Activated naive CD8-positive, alpha-beta T cell treated with anti-CD3 and anti-CD28 coated beads, Interleukin-2, amount 10 ng/mL, durations not matched to agents 7 days and 5 days (primary cell): ENCODE data around the gene FAF1. TPM values are rescaled to one million over a fixed set of nuclear protein-coding genes. Genes with fewer than 3 reads are reported as not detected.

Experiments used
- ATAC-seq: fragments of 150-1000 bp; cut with Tn5 transposase; one replicate; pipeline ENCODE4 v1.10.0; 2021; ENCODE audit warnings: low read depth, moderate library complexity
- POLR2A ChIA-PET: fragments of 350-600 bp; sonication (Branson Sonifier 250); formaldehyde crosslinking; loops from one replicate; lab custom pipeline; 2021; ENCODE audit warnings: antibody characterized with exemption; lab: Charles Lee
- DNase-seq: peaks from one replicate; pipeline ENCODE4 v3.0.0; 2021
- H3K27ac Mint-ChIP-seq: one replicate; pipeline ENCODE4 v1.8.0; 2022; ENCODE audit warnings: mild to moderate bottlenecking, mixed read lengths
- H3K27me3 Mint-ChIP-seq: one replicate; pipeline ENCODE4 v1.8.0; 2022; ENCODE audit warnings: mild to moderate bottlenecking, moderate library complexity, mixed read lengths
- H3K36me3 Mint-ChIP-seq: one replicate; pipeline ENCODE4 v1.8.0; 2021; ENCODE audit warnings: mild to moderate bottlenecking, mixed read lengths
- H3K4me1 Mint-ChIP-seq: one replicate; pipeline ENCODE4 v1.8.0; 2021; ENCODE audit warnings: mixed read lengths
- H3K4me3 Mint-ChIP-seq: one replicate; pipeline ENCODE4 v1.8.0; 2022; ENCODE audit warnings: mild to moderate bottlenecking, moderate library complexity, mixed read lengths
- H3K9me3 Mint-ChIP-seq: one replicate; pipeline ENCODE4 v1.8.0; 2021; ENCODE audit warnings: mixed read lengths
- total RNA-seq, 2 experiments: library from RNA; stranded (reverse); gene quantifications; one replicate each; pipeline ENCODE4 v1.2.3, GENCODE V29; 2021

The FAF1 gene
- total RNA-seq, 2 experiments from 2014 or later = 70.3 to 75.2 TPM

GRCh38 chr1:50658459-50659076 lies 301.5 kb downstream of the FAF1 start:
- Mint-ChIP-seq H3K27ac (no peak overlapping the region), H3K27me3 (no peaks in the 10 kb centered on the region), H3K4me1 (peaks cover 7% of the 10 kb centered on the region), H3K36me3 (peaks cover 1% of the 10 kb centered on the region), H3K9me3 (no peaks in the 10 kb centered on the region), H3K4me3 (no peak overlapping the region)
- no peak for ATAC-seq
- no peak for DNase-seq
- POLR2A ChIA-PET = no interaction called here

GRCh38 chr1:50656931-50657330 lies 303.1 kb downstream of the FAF1 start:
- Mint-ChIP-seq H3K4me3 (no peak overlapping the region), H3K36me3 (peaks cover 1% of the 10 kb centered on the region), H3K27ac (no peak overlapping the region), H3K4me1 (peaks cover 7% of the 10 kb centered on the region), H3K27me3 (no peaks in the 10 kb centered on the region), H3K9me3 (no peaks in the 10 kb centered on the region)
- ATAC-seq (peak; percentile 47), DNase-seq (no peak)
- POLR2A ChIA-PET = no interaction called here

DNA sequence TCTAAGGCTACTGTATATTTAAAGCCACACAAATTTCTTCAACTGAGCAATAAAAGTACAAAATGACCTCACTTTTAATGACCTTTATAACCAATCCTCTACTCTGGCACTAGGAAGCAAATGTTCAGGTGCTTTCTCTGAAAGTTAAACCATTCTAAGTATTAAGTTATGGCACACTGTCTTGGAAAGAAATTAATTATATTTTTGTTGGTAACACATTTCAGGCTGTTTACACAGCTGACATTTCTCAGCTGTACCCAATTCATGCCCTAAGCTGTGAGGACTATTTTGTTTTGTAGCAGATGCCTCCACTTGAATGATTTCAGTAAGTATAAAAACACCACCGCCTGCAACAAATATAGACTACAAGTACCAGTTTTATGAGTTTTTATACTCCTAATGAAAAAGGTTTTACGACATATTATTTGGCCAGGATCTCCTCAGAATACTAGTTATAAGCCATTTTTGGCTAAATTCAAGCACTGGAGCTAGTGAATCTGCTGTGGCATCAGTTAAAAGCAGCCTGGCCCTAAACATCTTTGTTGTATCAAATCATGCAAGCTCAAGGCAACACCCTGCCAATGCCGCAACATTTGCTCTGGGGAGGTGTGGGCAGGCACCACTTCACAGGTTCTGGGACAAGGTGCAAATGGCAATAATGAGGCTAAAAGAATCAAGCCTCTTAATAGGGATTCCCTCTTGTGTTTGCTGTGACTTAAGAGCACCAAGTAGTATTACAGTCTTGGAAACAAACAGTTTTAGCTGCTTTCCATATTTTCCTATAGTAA lies 308.4 kb downstream of the FAF1 start:
- Mint-ChIP-seq H3K4me1 (no peaks in the 10 kb centered on the region), H3K4me3 (no peak overlapping the region), H3K27ac (no peak overlapping the region), H3K9me3 (no peaks in the 10 kb centered on the region), H3K27me3 (no peaks in the 10 kb centered on the region), H3K36me3 (peaks cover 5% of the 10 kb centered on the region)
- ATAC-seq (no peak), DNase-seq (no peak)
- POLR2A ChIA-PET = no interaction called here

- no peak overlapping the region for H3K27ac Mint-ChIP-seq
- no peak overlapping the region for H3K4me3 Mint-ChIP-seq
- peaks cover 14% of the 10 kb centered on the region for H3K36me3 Mint-ChIP-seq
- H3K27me3 Mint-ChIP-seq = no peaks in the 10 kb centered on the region
- no peak for ATAC-seq
- DNase-seq = no peak
- no peaks in the 10 kb centered on the region for H3K4me1 Mint-ChIP-seq
- no peaks in the 10 kb centered on the region for H3K9me3 Mint-ChIP-seq
- POLR2A ChIA-PET = no interaction called here
Measured at GRCh38 chr1:50646526-50646925, 313.5 kb downstream of the FAF1 start.

DNA sequence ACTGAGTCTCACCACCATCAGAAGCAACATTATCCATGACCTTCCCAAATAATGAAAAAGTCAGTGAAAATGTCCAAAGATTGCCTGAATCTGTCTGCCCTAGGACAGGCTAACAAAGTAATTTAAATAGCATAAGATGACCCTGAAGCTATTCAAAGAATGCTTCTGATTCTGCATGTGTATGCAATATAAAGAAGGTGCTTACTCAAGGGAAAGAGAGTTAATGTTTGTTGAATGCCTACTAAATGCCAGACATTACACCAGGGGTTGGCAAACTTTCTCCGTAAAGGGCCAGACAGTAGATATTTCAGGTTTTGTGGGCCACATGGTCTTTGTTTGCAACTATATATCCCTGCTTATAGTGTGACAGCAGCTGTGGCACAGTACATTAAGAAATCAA lies 314.9 kb downstream of the FAF1 start:
- Mint-ChIP-seq H3K27me3 (no peaks in the 10 kb centered on the region), H3K36me3 (peaks cover 15% of the 10 kb centered on the region), H3K4me1 (no peaks in the 10 kb centered on the region), H3K9me3 (no peaks in the 10 kb centered on the region), H3K4me3 (no peak overlapping the region), H3K27ac (no peak overlapping the region)
- POLR2A ChIA-PET = no interaction called here
- ATAC-seq (no peak), DNase-seq (no peak)

DNA sequence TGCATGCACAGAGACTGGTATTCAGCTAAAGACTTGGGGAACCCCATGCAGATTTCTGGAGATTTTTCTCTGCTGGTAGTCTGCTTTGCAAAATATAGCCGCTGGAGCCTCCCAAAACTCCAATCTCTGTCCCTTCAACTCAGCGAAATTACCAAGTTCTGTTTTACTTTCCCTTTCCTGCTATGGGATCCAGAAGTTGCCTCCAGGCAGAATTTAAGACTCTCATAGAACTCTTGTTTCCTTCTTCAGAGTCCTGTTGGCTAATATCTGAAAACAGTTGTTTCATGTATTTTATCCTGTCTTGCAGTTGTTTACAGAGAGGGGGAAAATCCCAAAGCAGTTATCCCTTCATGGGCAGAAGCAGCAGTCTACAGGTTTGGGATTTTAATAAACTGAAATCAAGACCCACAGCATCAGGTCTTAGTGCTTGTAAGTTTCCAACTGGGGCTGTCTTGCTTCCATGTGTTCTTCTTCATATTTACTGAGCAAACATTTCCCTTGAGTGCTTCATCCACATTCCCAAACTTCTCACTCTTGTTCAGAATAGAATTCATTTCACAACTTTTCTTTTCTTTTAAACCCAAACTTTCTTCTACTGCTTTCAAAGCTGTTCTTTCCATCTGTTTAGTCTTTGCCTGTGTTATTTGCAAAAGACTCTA lies 315.5 kb downstream of the FAF1 start:
- Mint-ChIP-seq H3K9me3 (no peaks in the 10 kb centered on the region), H3K27me3 (no peaks in the 10 kb centered on the region), H3K4me3 (no peak overlapping the region), H3K36me3 (peaks cover 15% of the 10 kb centered on the region), H3K27ac (no peak overlapping the region), H3K4me1 (no peaks in the 10 kb centered on the region)
- ATAC-seq (no peak), DNase-seq (no peak)
- POLR2A ChIA-PET = no interaction called here

DNA sequence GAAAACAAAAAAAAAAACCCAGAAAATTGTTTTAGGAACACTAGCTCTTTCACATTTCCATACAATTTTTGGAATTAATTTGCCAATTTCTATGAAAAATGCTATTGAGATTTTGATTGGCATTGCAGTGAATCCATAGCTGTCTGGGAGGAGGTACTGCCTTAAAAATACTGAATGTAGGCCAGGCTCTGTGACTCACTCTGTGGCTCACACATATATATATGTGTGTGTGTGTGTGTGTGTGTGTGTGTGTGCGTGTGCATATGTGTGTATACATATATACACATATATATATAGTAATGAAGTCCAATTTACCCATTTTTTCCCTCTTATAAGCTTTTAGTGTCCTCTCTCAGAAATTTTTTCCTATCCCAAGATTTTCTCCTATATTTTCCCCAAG lies 322.6 kb downstream of the FAF1 start:
- Mint-ChIP-seq H3K4me3 (no peak overlapping the region), H3K27me3 (no peaks in the 10 kb centered on the region), H3K27ac (no peak overlapping the region), H3K36me3 (peaks cover 13% of the 10 kb centered on the region), H3K4me1 (no peaks in the 10 kb centered on the region), H3K9me3 (peaks cover 5% of the 10 kb centered on the region)
- POLR2A ChIA-PET = interaction anchor here (1.2 kb wide), 1 partner anchor 14 kb away, joined by 3 read pairs; no protein-coding TSS in a partner anchor
- DNase-seq = no peak
- no peak for ATAC-seq

- no peaks in the 10 kb centered on the region for H3K27me3 Mint-ChIP-seq
- peaks cover 5% of the 10 kb centered on the region for H3K9me3 Mint-ChIP-seq
- no peaks in the 10 kb centered on the region for H3K4me1 Mint-ChIP-seq
- ATAC-seq (no peak), DNase-seq (no peak)
- H3K27ac Mint-ChIP-seq = no peak overlapping the region
- H3K4me3 Mint-ChIP-seq = no peak overlapping the region
- peaks cover 9% of the 10 kb centered on the region for H3K36me3 Mint-ChIP-seq
- POLR2A ChIA-PET = no interaction called here
Measured at GRCh38 chr1:50634251-50634650, 325.8 kb downstream of the FAF1 start.

- H3K4me1 Mint-ChIP-seq = no peaks in the 10 kb centered on the region
- H3K27me3 Mint-ChIP-seq = no peaks in the 10 kb centered on the region
- H3K9me3 Mint-ChIP-seq = peaks cover 5% of the 10 kb centered on the region
- DNase-seq = no peak
- H3K27ac Mint-ChIP-seq = no peak overlapping the region
- peaks cover 8% of the 10 kb centered on the region for H3K36me3 Mint-ChIP-seq
- no peak for ATAC-seq
- POLR2A ChIA-PET = no interaction called here
- no peak overlapping the region for H3K4me3 Mint-ChIP-seq
Measured at GRCh38 chr1:50633465-50633864, 326.6 kb downstream of the FAF1 start.

DNA sequence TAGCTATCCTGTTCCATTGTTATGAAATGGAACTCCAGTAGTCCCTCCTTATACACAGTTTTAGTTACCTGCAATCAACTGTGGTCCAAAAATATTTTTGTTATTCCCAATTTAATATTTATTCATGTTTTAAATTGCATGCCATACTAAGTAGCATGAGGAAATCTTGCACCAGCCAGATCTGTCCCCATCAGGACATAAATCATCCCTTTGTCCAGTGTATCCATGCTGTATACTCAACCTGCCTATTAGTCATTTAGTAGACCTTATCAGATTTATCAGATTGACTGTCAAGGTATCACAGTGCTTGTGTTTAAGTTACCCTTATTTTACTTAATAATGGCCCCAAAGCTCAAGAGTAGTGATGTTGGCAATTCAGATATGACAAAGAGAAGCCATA lies 328.9 kb downstream of the FAF1 start:
- H3K27ac Mint-ChIP-seq = no peak overlapping the region
- DNase-seq (no peak), ATAC-seq (no peak)
- POLR2A ChIA-PET = no interaction called here
- no peaks in the 10 kb centered on the region for H3K4me1 Mint-ChIP-seq
- no peak overlapping the region for H3K4me3 Mint-ChIP-seq
- peaks cover 5% of the 10 kb centered on the region for H3K9me3 Mint-ChIP-seq
- H3K27me3 Mint-ChIP-seq = no peaks in the 10 kb centered on the region
- peaks cover 8% of the 10 kb centered on the region for H3K36me3 Mint-ChIP-seq

DNA sequence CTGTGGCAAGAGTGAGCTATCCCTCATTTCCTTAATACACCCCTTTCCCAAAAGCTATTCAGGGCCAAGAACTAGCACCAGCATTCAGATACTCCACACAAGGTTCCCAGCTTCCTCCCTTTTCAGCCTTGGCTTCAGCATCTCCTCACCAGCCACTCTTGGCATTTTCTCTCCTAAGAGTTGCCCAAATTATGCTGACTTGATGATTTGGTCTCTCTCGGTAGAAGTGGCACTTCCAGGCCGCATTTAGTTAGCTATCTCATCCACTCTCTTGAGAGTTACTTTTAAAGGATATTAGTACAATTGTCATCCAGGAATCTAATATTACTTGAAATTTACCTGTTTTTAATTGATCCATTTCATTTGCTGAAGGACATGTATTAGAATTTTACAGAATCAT lies 337.8 kb downstream of the FAF1 start:
- no peak overlapping the region for H3K4me3 Mint-ChIP-seq
- H3K27ac Mint-ChIP-seq = no peak overlapping the region
- POLR2A ChIA-PET = no interaction called here
- no peaks in the 10 kb centered on the region for H3K4me1 Mint-ChIP-seq
- peaks cover 15% of the 10 kb centered on the region for H3K36me3 Mint-ChIP-seq
- H3K9me3 Mint-ChIP-seq = peaks cover 4% of the 10 kb centered on the region
- no peak for ATAC-seq
- DNase-seq = no peak
- H3K27me3 Mint-ChIP-seq = no peaks in the 10 kb centered on the region

- Mint-ChIP-seq H3K36me3 (peaks cover 15% of the 10 kb centered on the region), H3K27me3 (no peaks in the 10 kb centered on the region), H3K4me3 (no peak overlapping the region), H3K27ac (no peak overlapping the region), H3K9me3 (peaks cover 6% of the 10 kb centered on the region), H3K4me1 (no peaks in the 10 kb centered on the region)
- POLR2A ChIA-PET = no interaction called here
- ATAC-seq (no peak), DNase-seq (no peak)
Measured at GRCh38 chr1:50620680-50621329, 339.3 kb downstream of the FAF1 start.

DNA sequence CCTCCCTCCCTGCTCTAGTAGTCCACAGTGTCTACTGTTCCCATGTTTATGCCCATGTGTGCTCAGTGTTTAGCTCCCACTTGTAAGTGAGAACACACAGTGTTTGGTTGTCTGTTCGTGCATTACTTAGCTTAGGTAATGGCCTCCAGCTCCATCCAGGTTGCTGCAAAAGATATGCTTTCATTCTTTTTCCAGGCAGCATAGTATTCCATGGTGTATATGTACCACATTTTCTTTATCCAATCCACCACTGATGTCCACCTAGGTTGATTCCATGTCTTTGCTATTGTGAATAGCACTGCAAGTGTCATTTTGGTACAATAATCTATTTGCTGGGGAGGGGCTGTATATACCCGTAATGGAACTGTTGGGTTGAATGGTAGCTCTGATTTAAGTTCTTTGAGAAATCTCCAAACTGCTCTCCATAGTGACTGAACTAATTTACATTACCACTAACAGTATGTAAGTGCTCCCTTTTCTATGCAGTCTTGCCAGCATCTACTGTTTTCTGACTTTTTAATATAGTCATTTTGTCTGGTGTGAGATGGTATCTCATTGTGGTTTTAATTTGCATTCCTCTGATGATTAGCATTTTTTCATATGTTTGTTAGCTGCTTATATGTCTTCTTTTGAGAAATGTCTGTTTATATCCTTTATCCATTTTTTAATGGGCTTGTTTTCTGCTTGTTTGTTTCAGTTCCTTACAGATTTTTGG lies 344.9 kb downstream of the FAF1 start:
- no peak overlapping the region for H3K4me3 Mint-ChIP-seq
- no peaks in the 10 kb centered on the region for H3K27me3 Mint-ChIP-seq
- H3K9me3 Mint-ChIP-seq = peaks cover 8% of the 10 kb centered on the region
- peaks cover 8% of the 10 kb centered on the region for H3K36me3 Mint-ChIP-seq
- POLR2A ChIA-PET = no interaction called here
- ATAC-seq (no peak), DNase-seq (no peak)
- no peak overlapping the region for H3K27ac Mint-ChIP-seq
- peaks cover 3% of the 10 kb centered on the region for H3K4me1 Mint-ChIP-seq
